ENCODE measurements around the gene SLC16A4. TPM values are rescaled to one million over a fixed set of nuclear protein-coding genes. Genes with fewer than 3 reads are reported as not detected.
"Not testable (repeated sequence)": the region's sequence is repeated elsewhere in the genome, so short reads cannot be mapped to it uniquely, and the experiment has no call there.

The SLC16A4 gene
- total RNA-seq, 2 donors from 2014 or later: 1.7 to 9.0 TPM

DNA sequence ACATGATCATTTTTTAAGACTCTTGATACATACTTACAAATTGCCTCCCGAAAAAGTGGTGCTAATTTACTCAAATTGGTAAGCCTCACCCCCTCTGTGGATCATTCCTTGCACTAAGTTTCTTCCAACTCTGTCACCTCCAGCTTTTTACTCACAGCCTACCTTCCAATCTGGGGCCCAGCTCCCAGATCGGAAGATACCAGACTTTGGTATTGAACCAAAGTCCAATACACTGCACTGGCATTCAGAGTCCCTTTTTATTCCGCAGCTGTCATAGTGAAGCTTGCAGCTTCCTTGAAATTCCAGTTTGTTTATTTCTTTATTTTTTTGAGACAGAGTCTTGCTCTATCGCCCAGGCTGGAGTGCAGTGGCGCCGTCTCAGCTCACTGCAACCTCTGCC, 18.5 kb upstream of the SLC16A4 start:
- TF ChIP-seq POLR2AphosphoS5 (IDR thresholded peaks at IDR 0.05): no peak
- no peak for TF ChIP-seq CTCF (IDR thresholded peaks at IDR 0.05)
- TF ChIP-seq POLR2A (IDR thresholded peaks at IDR 0.05): no peak
- Histone ChIP-seq H3K27me3 (replicated peaks; ENCODE audit: insufficient read depth) (no peaks in the 10 kb centered on the region), H3K36me3 (peaks cover 0 to 3% of the 10 kb centered on the region in 2 donors), H3K4me1 (replicated peaks) (peaks cover 7% of the 10 kb centered on the region), H3K4me3 (no peak overlapping the region), H3K9me3 (no peaks in the 10 kb centered on the region), H3K27ac (no peak overlapping the region)
- DNase-seq (ENCODE audit: low spot score): no peak
- WGBS: 96% methylated on average over 6 of the region's 6 CpGs
- intact Hi-C loops (cut with DNase I): loop anchor here (5.0 kb wide), 1 partner anchor 72 kb away; the partner anchor contains the start of gene RBM15

- no peak overlapping the region for H3K27ac ChIP-seq
- no peaks in the 10 kb centered on the region for H3K27me3 ChIP-seq (replicated peaks; ENCODE audit: insufficient read depth)
- TF ChIP-seq POLR2A (IDR thresholded peaks at IDR 0.05) (no peak), CTCF (IDR thresholded peaks at IDR 0.05) (no peak), POLR2AphosphoS5 (IDR thresholded peaks at IDR 0.05) (no peak)
- WGBS: 92% methylated on average over 8 of the region's 8 CpGs
- no peaks in the 10 kb centered on the region for H3K9me3 ChIP-seq
- H3K4me1 ChIP-seq (replicated peaks): peaks cover 7% of the 10 kb centered on the region
- no peak for DNase-seq (ENCODE audit: low spot score)
- no peak overlapping the region for H3K4me3 ChIP-seq
- intact Hi-C loops (cut with DNase I): loop anchor here (5.0 kb wide), 1 partner anchor 71 kb away; the partner anchor contains the start of gene RBM15
- H3K36me3 ChIP-seq: peaks cover 4 to 8% of the 10 kb centered on the region in 2 donors
Observed at GRCh38 chr1:110408488-110408887, 17.7 kb upstream of the SLC16A4 start.

DNA sequence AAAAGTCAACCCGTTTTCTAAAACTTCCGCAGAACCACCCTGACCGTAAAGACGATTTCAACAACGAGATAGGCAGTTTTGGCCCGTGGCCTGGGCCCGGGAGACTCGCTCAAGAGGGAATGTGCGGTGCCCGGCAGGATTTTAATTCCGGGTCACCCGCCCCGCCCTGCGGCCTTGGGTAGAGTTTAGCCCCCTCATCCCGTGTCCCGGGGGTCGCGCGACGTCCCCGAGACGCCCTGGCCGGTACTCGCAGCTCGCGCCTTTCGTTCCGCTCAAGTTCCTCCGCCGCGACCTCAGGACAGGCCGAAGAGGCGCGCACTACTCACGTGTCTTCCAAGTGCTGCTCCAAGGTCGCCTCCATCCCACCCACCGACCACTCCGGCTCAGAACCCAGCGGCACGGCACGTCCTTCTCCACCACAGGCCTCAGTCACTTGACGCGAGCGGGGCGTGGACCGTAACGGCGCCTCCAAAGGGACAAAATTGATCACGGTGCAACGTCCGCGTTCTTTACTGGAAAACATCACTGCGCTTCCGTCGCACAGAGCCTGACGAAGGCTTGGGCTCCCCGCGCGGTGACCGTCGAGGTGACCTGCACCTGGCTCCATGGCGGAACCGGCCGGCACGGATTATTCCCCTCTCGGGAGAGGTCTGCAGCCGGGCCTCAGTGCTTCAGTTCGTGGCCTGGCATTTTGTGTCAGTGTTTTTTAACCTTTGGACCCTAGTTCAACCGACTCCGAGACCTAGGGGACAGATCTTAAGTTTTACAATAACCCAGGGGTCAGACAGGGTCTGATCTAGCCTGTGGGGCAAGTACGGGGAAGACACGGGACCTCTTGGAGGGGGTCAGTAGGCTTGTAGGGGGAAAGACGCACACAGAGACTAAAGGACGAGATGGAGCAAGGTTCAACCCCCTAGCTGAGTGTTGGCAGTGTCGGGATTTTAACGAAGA, 16.7 kb upstream of the SLC16A4 start, which contains the start of gene LAMTOR5:
LAMTOR5 (minus strand) TSS at position 435 of the 951 bp plus-strand sequence; CDS start at position 361, 74 bp downstream.
- under 1% methylated on average over 56 of the region's 76 CpGs for WGBS
- H3K27ac ChIP-seq: peak within 1 kb of the TSS; percentile 90 to 92
- TF ChIP-seq CTCF (IDR thresholded peaks at IDR 0.05): peak in 2 of 4 experiments; percentile 20 to 39
- peak; percentile 82 for TF ChIP-seq POLR2A (IDR thresholded peaks at IDR 0.05)
- TF ChIP-seq POLR2AphosphoS5 (IDR thresholded peaks at IDR 0.05): peak; percentile 99
- peak; percentile 91 for DNase-seq (ENCODE audit: low spot score)
- H3K9me3 ChIP-seq: no peaks in the 10 kb centered on the region
- peaks cover 7% of the 10 kb centered on the region for H3K4me1 ChIP-seq (replicated peaks)
- peaks cover 6 to 11% of the 10 kb centered on the region in 2 donors for H3K36me3 ChIP-seq
- intact Hi-C loops (cut with DNase I): loop anchor here (2.0 to 5.0 kb wide), 2 partner anchors 70 to 197 kb away; partner anchors contain the start of genes KCNC4 and RBM15
- no peaks in the 10 kb centered on the region for H3K27me3 ChIP-seq (replicated peaks; ENCODE audit: insufficient read depth)
- peak within 1 kb of the TSS; percentile 81 to 93 for H3K4me3 ChIP-seq

GRCh38 chr1:110406407-110406806, 15.6 kb upstream of the SLC16A4 start:
- intact Hi-C loops (cut with DNase I): loop anchor here (2.0 to 5.0 kb wide), 2 partner anchors 69 to 196 kb away; partner anchors contain the start of genes KCNC4 and RBM15
- H3K4me1 ChIP-seq (replicated peaks); DNase-seq (ENCODE audit: low spot score); H3K27ac ChIP-seq; H3K27me3 ChIP-seq (replicated peaks; ENCODE audit: insufficient read depth); H3K9me3 ChIP-seq: not testable (repeated sequence)
- WGBS: 76% methylated on average over 15 of the region's 15 CpGs
- Histone ChIP-seq H3K36me3 (peaks cover 10 to 11% of the 10 kb centered on the region in 2 donors), H3K4me3 (peak overlapping the region; percentile 81 to 93)

DNA sequence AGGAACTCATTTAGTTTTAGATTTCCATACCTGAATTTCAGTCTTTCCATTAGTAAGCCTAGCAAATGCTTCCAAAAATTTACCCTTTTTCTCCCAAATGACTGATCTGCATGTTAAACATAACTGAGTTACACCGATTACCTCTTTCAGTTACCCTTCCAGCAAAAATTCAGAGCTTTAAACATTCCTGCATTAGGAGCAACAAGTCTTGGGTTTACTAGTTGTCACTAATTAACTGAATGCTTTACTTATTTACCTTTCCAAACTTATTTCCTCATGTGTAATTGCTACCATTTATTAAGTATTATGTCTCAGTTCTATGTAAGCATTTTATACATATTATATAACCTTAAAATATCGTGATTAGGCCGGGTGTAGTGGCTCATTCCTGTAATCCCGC, 13.6 kb upstream of the SLC16A4 start:
- peaks cover 7% of the 10 kb centered on the region for H3K4me1 ChIP-seq (replicated peaks)
- WGBS: 96% methylated on average over 4 of the region's 4 CpGs
- H3K27me3 ChIP-seq (replicated peaks; ENCODE audit: insufficient read depth): no peaks in the 10 kb centered on the region
- H3K27ac ChIP-seq: no peak overlapping the region
- peaks cover 11 to 12% of the 10 kb centered on the region in 2 donors for H3K36me3 ChIP-seq
- H3K9me3 ChIP-seq: no peaks in the 10 kb centered on the region
- TF ChIP-seq CTCF (IDR thresholded peaks at IDR 0.05) (no peak), POLR2AphosphoS5 (IDR thresholded peaks at IDR 0.05) (no peak), POLR2A (IDR thresholded peaks at IDR 0.05) (no peak)
- no peak for DNase-seq (ENCODE audit: low spot score)
- no peak overlapping the region for H3K4me3 ChIP-seq
- intact Hi-C loops (cut with DNase I): no loop called here

Measured in prostate gland (tissue), 2 donors.